Chondrocyte (in vitro differentiated cells): ENCODE measurements around the gene BMPR2. TPM values are rescaled to one million over a fixed set of nuclear protein-coding genes. Genes with fewer than 3 reads are reported as not detected.

Source experiments
- DNase-seq: peaks from one replicate; pipeline ENCODE4 v3.0.0; 2021; ENCODE audit warnings: mixed read lengths, low spot score
- H3K27ac Mint-ChIP-seq: one replicate; pipeline ENCODE4 v1.8.0; 2021; ENCODE audit warnings: mild to moderate bottlenecking, moderate library complexity, mixed read lengths; ENCODE audit not compliant: unreplicated experiment
- H3K27me3 Mint-ChIP-seq: 2 replicates; pipeline ENCODE4 v1.8.0; 2021; ENCODE audit warnings: low read depth, mixed read lengths
- H3K36me3 Mint-ChIP-seq: 2 replicates; pipeline ENCODE4 v1.8.0; 2021; ENCODE audit warnings: low read depth, mixed read lengths
- H3K4me1 Mint-ChIP-seq: 2 replicates; pipeline ENCODE4 v1.8.0; 2021; ENCODE audit warnings: low read depth, mild to moderate bottlenecking, mixed read lengths
- H3K4me3 Mint-ChIP-seq: one replicate; pipeline ENCODE4 v1.8.0; 2021; ENCODE audit warnings: mild to moderate bottlenecking, moderate library complexity, mixed read lengths; ENCODE audit not compliant: unreplicated experiment
- H3K9me3 Mint-ChIP-seq: 2 replicates; pipeline ENCODE4 v1.8.0; 2021; ENCODE audit warnings: low read depth, mixed read lengths
- long read RNA-seq: library from polyadenylated mRNA; stranded (forward); transcript quantifications from one replicate; pipeline ENCODE4 v2.0.0, GENCODE V29; 2021
- total RNA-seq: library from RNA; stranded (reverse); gene quantifications from 3 replicates; pipeline ENCODE4 v1.2.1, GENCODE V29; 2021
- TF ChIP-seq, protein P1 (sequence below): fragments of 200-600 bp; sonication (generic); IDR thresholded peaks from 2 replicates; pipeline ENCODE4 v1.5.0; 2021; ENCODE audit warnings: antibody characterized with exemption, mild to moderate bottlenecking, moderate library complexity

Gene BMPR2
- 88.5 to 113 TPM (median 92.0 TPM) in 3 replicates for total RNA-seq
- long read RNA-seq, full-length matches to known transcripts = 15 of 36 reads
- long read RNA-seq, partial matches to known transcripts = 4 of 36 reads
- long read RNA-seq, other reads (novel, unspliced or antisense) = 17 of 36 reads

- Mint-ChIP-seq H3K9me3 (no peaks in the 10 kb centered on the region), H3K27me3 (no peaks in the 10 kb centered on the region), H3K27ac (peak within 1 kb of the TSS; percentile 98), H3K4me1 (peaks cover 33% of the 10 kb centered on the region), H3K36me3 (peaks cover 1% of the 10 kb centered on the region), H3K4me3 (peak within 1 kb of the TSS; percentile 99)
- DNase-seq = peak; percentile 95
- TF ChIP-seq, protein P1, sequence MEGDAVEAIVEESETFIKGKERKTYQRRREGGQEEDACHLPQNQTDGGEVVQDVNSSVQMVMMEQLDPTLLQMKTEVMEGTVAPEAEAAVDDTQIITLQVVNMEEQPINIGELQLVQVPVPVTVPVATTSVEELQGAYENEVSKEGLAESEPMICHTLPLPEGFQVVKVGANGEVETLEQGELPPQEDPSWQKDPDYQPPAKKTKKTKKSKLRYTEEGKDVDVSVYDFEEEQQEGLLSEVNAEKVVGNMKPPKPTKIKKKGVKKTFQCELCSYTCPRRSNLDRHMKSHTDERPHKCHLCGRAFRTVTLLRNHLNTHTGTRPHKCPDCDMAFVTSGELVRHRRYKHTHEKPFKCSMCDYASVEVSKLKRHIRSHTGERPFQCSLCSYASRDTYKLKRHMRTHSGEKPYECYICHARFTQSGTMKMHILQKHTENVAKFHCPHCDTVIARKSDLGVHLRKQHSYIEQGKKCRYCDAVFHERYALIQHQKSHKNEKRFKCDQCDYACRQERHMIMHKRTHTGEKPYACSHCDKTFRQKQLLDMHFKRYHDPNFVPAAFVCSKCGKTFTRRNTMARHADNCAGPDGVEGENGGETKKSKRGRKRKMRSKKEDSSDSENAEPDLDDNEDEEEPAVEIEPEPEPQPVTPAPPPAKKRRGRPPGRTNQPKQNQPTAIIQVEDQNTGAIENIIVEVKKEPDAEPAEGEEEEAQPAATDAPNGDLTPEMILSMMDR = no peak
Observed at GRCh38 chr2:202375609-202376408, at the start of gene BMPR2. Gene BMPR2, plus strand, starts transcription at chr2:202376327. Its CDS starts 1,148 bp downstream, at chr2:202377475.

DNA sequence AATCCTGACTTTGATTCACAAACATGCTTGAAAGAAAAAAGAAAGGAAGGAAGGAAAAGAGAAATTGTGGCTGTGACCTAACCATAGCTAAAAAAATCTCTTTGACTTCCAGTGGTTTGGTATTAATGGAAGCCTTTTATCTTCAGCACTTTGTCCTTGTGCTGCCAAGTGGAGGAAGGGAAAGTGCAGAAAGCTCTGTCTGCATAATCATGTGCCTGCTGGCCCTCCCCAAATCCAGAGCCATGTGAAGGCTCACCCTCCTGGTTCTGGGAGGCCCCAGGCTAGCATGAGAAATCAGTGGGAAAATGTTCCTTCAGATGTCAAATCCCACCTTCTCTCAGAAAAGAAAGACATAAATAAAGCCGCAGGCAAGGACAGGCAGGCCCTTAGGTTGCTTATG, 48.3 kb upstream of the BMPR2 start:
- no peak overlapping the region for H3K4me3 Mint-ChIP-seq
- no peaks in the 10 kb centered on the region for H3K27me3 Mint-ChIP-seq
- TF ChIP-seq, protein P1 = no peak
- no peak for DNase-seq
- peaks cover 6% of the 10 kb centered on the region for H3K36me3 Mint-ChIP-seq
- H3K27ac Mint-ChIP-seq = no peak overlapping the region
- H3K4me1 Mint-ChIP-seq = no peaks in the 10 kb centered on the region
- no peaks in the 10 kb centered on the region for H3K9me3 Mint-ChIP-seq

- Mint-ChIP-seq H3K4me3 (no peak overlapping the region), H3K27me3 (no peaks in the 10 kb centered on the region)
Observed at GRCh38 chr2:202335791-202336467, 40.2 kb upstream of the BMPR2 start.

GRCh38 chr2:202337151-202337550, 39.0 kb upstream of the BMPR2 start:
- Mint-ChIP-seq H3K4me3 (no peak overlapping the region), H3K4me1 (peaks cover 18% of the 10 kb centered on the region), H3K27me3 (no peaks in the 10 kb centered on the region), H3K36me3 (no peaks in the 10 kb centered on the region), H3K27ac (peak overlapping the region; percentile 69), H3K9me3 (no peaks in the 10 kb centered on the region)
- DNase-seq = no peak
- TF ChIP-seq, protein P1 = no peak

More at GRCh38 chr2:202335791-202336467, 40.2 kb upstream of the BMPR2 start:
- DNase-seq = no peak
- Mint-ChIP-seq H3K4me1 (peaks cover 18% of the 10 kb centered on the region), H3K9me3 (no peaks in the 10 kb centered on the region), H3K36me3 (no peaks in the 10 kb centered on the region), H3K27ac (no peak overlapping the region)
- TF ChIP-seq, protein P1 = no peak

- Mint-ChIP-seq H3K36me3 (no peaks in the 10 kb centered on the region), H3K4me3 (no peak overlapping the region), H3K9me3 (no peaks in the 10 kb centered on the region), H3K27ac (no peak overlapping the region), H3K27me3 (no peaks in the 10 kb centered on the region), H3K4me1 (peaks cover 18% of the 10 kb centered on the region)
- TF ChIP-seq, protein P1 = no peak
- DNase-seq = no peak
Observed at GRCh38 chr2:202337706-202338346, 38.3 kb upstream of the BMPR2 start.
